ENCODE measurements around the gene SPINDOC.
"Not testable (repeated sequence)": the region's sequence is repeated elsewhere in the genome, so short reads cannot be mapped to it uniquely, and the experiment has no call there.

Gene SPINDOC

DNA sequence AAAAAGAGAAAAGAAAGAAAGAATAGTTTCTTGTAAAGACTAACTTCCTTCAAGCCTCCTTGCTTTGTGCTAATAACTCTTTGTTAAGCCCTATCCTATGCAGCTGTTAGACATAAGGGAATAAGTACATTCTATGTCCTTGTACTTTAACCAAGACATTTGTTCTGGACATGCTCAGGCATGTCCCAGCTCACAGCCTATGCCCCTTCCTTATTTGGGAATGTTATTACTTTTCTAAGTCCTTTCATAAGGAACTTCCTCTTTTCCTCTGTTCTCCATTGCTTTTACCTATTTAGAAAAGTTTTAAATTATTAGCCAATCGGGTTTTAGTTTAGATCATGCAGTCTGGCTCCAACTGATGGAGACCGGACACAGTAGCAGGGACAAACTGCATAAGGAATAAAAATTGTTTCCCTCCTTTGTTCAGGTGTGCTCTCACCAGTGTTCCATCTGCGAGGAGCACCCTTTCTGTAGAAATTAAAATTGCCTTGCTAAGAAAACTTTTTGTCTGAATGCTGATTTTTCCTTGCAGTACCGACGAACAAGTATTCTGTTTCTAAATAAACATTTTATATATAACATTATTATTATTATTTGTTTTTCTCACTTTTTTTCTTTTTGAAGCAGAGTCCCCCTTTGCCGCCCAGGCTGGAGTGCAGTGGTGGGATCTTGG lies 21.6 kb upstream of the SPINDOC start:
- no peak for DNase-seq

DNA sequence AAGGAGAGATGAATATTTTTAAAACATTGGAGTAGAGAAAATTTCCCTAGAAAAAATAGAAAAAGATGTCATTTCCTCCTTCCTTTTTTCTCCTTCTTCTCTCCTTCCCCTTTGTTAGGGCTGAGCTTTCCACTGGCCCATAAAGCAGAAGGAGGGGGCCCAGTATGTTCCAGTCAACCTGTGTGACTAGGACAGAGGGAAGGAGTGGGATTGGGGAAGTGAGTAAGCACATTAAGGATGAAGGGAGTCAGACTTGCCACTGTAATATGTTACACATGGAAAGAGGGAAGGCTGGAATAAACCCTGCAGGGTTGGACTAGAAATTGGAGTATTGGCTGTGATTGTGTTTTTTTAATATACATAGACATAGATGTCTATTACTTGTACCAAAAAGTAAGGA lies 20.1 kb upstream of the SPINDOC start:
- no peak for DNase-seq

DNA sequence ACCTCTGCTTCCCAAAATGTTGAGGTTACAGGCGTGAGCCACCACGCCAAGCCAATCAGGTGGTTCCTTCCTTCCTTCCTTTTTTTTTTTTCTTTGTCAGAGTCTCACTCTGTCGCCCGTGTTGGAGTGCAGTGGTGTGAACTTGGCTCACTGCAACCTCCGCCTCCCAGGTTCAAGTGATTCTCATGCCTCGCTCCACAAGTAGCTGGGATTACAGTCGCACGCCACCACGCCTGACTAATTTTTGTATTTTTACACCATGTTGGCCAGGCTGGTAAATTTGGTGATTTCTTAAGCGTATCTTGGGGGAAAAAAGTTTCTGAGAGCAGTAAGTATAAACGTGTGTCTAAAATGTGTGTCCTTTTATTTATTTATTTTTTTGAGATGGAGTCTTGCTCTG lies 18.2 kb upstream of the SPINDOC start:
- DNase-seq = no peak

GRCh38 chr11:63800921-63801320 lies 12.3 kb upstream of the SPINDOC start:
- no peak for DNase-seq

DNA sequence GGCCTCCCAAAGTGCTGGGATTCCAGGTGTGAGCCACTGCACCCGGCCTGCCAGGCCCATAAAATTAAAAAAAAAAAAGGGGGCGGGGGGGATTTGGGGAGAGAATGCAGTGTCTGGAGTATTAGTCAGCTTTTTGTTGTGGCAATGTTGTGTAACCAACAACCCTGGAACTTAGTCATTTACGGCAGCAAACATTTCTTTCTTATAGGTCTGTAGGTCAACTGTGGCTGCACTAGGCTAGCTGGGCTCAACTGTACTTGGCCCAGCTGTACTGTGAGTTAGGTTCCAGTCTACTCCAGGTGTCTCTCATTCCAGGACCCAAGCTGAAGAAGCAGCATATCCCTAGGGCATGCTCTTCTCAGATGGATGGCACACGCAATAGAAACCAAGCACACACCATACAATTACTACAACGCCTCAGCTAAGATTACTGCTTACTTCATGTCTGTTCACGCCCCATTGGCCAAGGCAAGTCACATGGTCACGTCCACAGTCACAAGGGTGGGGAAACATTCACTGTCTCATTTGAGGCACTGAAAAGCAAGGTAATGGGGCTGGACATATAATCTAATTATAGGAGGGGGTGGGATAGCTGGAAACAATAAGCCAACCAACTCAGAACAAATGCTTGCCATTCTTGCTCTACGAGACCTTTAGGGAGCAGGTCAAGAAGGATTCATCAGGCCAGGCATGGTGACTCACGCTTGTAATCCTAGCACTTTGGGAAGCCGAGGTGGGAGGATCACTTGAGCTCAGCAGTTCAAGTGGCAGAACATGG lies 10.4 kb upstream of the SPINDOC start:
- peak; percentile 83 for DNase-seq

- DNase-seq = no peak
These were observed 9.0 kb upstream of the SPINDOC start for GRCh38 chr11:63804259-63804658.

DNA sequence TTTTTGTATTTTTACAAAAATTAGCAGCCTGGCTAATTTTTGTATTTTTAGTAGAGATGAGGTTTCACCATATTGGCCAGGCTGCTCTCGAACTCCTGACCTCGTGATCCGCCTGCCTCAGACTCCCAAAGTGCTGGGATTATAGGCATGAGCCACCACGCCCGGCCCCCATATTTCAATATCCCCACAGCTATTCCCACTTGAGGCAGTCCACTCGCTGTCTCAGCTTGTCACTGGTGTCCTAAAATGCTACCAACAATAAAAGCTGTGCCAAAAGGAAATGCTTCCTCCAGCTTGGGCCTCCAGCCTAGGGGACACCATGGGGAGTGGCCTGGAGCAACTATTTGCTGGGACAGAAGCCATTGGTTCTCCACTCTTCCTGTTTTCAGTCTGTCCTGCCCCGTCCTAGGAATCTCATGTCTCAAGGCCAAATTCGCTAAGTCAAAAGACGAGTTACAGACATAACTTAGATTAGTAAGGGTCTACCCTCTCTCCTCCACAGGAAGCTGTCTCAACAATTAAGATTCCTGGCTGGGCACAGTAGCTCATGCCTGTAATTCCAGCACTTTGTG lies 7.3 kb upstream of the SPINDOC start:
- no peak for DNase-seq

GRCh38 chr11:63810383-63810782 lies 2.9 kb upstream of the SPINDOC start:
- DNase-seq = not testable (repeated sequence)

DNA sequence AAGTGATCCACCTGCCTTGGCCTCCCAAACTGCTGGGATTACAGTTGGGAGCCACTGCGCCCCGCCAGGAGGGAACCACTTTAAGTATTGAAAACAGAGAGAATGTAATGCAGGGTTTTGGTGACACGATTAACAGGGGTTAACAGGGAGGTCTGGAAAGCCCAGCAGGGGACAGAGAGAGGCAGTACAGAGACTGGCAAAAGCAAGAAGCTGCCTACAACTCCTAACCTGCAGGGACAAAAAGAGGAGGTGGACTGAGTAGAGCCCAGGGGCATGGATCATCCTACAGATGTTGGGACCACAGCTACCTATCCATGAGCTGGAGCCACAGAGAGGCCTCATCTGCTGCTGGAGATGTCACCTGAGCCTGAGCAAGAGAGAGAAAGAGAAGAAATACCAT lies 1.7 kb upstream of the SPINDOC start:
- peak; percentile 22 for DNase-seq

GRCh38 chr11:63813563-63814382 lies 517 bp downstream of the SPINDOC start:
- no peak for DNase-seq

- DNase-seq = peak; percentile 13
These were observed 1.1 kb downstream of the SPINDOC start for GRCh38 chr11:63814383-63814736.

- DNase-seq = no peak
These were observed 2.9 kb downstream of the SPINDOC start for GRCh38 chr11:63816166-63816565.

- no peak for DNase-seq
These were observed 3.5 kb downstream of the SPINDOC start for GRCh38 chr11:63816732-63817131.

- no peak for DNase-seq
These were observed 4.7 kb downstream of the SPINDOC start for GRCh38 chr11:63817758-63818498.

GRCh38 chr11:63818609-63819008 lies 5.4 kb downstream of the SPINDOC start:
- no peak for DNase-seq

GRCh38 chr11:63821411-63821810 lies 8.2 kb downstream of the SPINDOC start:
- DNase-seq = no peak

DNA sequence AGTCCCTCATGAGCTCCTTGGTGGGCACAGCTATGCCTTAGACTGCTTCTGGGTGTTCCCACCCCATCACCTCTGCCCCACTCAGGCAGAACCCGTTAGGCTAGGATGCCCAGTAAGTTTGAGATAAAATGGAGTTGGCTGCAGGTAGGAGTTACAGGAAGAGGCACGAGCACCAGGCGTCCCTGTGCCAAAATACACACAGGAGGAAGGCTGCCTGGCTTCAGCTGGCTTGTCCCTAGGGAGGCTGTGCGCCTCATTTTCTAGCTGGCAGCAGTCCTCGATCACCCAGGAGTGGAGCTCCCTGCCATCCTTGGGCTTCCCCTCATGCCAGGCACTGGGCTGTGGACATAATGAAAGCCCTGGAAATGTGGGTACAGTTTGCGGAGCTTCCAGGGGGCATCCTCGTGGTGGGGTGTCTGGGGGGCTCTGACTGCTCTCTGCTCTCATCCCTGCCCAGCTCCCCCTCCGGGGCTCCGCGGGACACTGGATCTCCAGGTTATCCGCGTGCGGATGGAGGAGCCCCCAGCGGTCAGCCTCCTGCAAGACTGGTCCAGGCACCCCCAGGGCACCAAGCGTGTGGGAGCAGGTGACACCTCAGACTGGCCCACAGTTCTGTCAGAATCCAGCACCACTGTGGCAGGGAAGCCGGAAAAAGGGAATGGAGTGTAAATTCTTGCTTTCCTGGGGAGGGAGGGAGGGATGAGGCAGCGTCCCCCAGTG lies 13.4 kb downstream of the SPINDOC start:
- no peak for DNase-seq

DNA sequence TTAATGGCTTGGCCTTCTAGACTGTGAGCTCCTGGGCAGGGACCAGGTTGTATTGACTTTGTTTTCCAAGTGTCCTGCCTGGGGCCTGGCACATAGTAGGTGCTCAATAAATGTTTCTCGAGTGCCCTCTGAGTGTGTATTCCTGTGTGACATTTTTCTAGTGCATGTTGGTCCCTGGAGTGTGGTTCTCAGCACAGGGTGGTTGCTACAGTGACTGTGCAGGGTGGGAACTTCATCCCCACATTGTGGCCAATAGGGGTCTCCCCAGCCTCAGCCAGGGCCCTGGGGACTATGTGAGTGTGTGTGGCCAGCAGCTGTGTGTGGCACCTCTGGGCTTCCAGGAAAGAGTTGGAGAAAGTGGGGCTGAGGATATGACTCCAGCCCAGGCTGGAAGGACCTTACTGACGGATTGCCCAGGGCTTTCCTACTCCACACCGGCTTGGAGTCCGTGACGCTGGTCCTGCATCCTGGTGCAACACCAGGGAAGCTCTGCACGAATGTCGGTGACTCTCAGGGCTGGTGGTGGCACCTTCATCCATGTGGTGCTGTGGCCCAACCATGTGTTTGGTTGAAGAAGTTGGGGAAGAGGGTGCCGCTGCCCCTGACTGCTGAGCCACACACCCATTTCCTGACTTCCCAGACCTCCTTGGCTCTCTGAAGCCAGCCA lies 16.7 kb downstream of the SPINDOC start:
- DNase-seq = no peak

DNA sequence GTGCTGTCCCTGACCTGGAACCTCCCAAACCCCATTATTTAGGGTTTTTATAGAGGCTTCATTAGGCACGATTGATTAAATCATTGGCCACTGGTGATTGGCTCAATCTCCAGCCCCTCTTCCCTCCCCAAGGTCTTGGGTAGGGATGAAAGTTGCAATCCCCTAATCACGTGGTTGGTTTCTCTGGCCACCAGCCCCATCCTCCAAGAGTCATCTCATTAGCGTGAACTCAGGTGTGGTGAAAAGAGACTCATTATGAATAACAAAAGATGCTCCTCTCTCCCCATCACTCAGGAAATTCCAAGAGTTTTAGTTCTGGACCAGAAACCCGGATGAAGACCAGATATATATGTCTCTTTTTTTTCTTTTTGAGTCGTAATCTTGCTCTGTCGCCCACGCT lies 18.1 kb downstream of the SPINDOC start:
- no peak for DNase-seq

DNA sequence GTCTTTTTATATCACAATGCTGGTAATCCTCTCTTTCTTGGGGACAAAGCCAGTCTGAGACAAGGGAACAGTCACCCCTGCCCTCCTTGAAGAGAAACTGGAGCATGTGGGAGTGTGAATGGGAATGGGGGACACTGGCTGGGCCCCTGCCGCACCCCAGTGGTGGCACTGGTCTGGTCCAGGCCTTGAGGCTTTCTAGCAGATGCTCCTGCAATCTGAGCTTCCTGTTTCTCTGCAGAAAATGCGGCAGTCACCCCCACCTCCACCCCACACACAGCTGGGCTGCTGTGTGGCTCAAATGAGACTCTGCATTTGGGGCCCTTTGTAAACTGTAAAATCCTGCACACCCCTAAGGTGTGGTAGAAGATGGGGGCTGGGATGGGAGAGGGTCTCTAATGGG lies 19.1 kb downstream of the SPINDOC start:
- DNase-seq = no peak

DNA sequence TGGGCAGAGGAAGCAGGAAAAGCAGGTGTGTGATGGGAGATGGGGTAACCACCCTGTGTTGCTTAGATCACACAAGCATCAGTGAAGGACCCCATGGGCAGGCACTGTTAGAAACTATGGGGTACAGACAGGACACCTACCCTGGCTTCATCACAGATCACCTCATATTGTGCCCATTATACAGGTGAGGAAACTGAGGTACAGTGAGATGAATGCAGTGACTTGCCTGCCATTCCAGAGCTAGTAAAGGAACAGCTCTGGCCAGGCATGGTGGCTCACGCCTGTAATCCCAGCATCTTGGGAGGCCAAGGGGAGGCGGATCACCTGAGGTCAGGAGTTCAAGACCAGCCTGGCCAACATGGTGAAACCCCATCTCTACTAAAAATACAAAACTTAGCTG lies 19.8 kb downstream of the SPINDOC start:
- no peak for DNase-seq

Data from NCI-H2227 treated with DMSO at 0.1 percent for 48 hours (cell line).